ENCODE data around the gene NR6A1. TPM values are rescaled to one million over a fixed set of nuclear protein-coding genes. Genes with fewer than 3 reads are reported as not detected.

NR6A1 gene
- total and polyA plus RNA-seq, 10 donors, result 0.14 to 3.7 (median 1.9) TPM

GRCh38 chr9:124514874-124515273 is 256.2 kb downstream of the NR6A1 start:
- peaks cover 9 to 37% (median 23%) of the 10 kb centered on the region in 6 donors for H3K4me1 ChIP-seq
- no peak overlapping the region for H3K4me3 ChIP-seq
- DNase-seq, result no peak
- WGBS, 5 donors, result 87 to 93% (median 88%) methylated on average over 5 of the region's 5 CpGs
- intact Hi-C loops (cut with DNase I; ENCODE audit: low total_unique reads), result no loop called here
- TF ChIP-seq POLR2AphosphoS5 (IDR thresholded peaks at IDR 0.05) (no peak), POLR2A (IDR thresholded peaks at IDR 0.05) (no peak)
- TF ChIP-seq, protein P1, sequence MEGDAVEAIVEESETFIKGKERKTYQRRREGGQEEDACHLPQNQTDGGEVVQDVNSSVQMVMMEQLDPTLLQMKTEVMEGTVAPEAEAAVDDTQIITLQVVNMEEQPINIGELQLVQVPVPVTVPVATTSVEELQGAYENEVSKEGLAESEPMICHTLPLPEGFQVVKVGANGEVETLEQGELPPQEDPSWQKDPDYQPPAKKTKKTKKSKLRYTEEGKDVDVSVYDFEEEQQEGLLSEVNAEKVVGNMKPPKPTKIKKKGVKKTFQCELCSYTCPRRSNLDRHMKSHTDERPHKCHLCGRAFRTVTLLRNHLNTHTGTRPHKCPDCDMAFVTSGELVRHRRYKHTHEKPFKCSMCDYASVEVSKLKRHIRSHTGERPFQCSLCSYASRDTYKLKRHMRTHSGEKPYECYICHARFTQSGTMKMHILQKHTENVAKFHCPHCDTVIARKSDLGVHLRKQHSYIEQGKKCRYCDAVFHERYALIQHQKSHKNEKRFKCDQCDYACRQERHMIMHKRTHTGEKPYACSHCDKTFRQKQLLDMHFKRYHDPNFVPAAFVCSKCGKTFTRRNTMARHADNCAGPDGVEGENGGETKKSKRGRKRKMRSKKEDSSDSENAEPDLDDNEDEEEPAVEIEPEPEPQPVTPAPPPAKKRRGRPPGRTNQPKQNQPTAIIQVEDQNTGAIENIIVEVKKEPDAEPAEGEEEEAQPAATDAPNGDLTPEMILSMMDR (IDR thresholded peaks at IDR 0.05 in 8 of 11, conservative IDR thresholded peaks at IDR 0.05 in 3 of 11), result no peak
- no peaks in the 10 kb centered on the region for H3K9me3 ChIP-seq
- H3K36me3 ChIP-seq, result no peaks in the 10 kb centered on the region
- peaks cover 0 to 16% (median 0%) of the 10 kb centered on the region in 7 donors for H3K27me3 ChIP-seq (replicated peaks in 1 of 7)
- peak overlapping the region in 2 of 8 donors; percentile 54 to 80 for H3K27ac ChIP-seq

GRCh38 chr9:124514125-124514524 is 257.0 kb downstream of the NR6A1 start:
- Histone ChIP-seq H3K9me3 (no peaks in the 10 kb centered on the region), H3K36me3 (no peaks in the 10 kb centered on the region), H3K27ac (peak overlapping the region in 7 of 8 donors; percentile 15 to 80 (median 61)), H3K4me1 (peaks cover 9 to 37% (median 23%) of the 10 kb centered on the region in 6 donors), H3K4me3 (no peak overlapping the region), H3K27me3 (replicated peaks in 1 of 7) (peaks cover 0 to 16% (median 0%) of the 10 kb centered on the region in 7 donors)
- DNase-seq, result no peak
- intact Hi-C loops (cut with DNase I; ENCODE audit: low total_unique reads), result no loop called here
- TF ChIP-seq, protein P1 (IDR thresholded peaks at IDR 0.05 in 8 of 11, conservative IDR thresholded peaks at IDR 0.05 in 3 of 11), result no peak
- TF ChIP-seq POLR2A (IDR thresholded peaks at IDR 0.05), result no peak
- no peak for TF ChIP-seq POLR2AphosphoS5 (IDR thresholded peaks at IDR 0.05)
- WGBS, 5 donors, result 77 to 92% (median 81%) methylated on average over 3 to 4 of the region's 4 CpGs

- Histone ChIP-seq H3K27ac (peak overlapping the region in 6 of 8 donors; percentile 15 to 80 (median 68)), H3K4me3 (no peak overlapping the region), H3K4me1 (peaks cover 9 to 37% (median 23%) of the 10 kb centered on the region in 6 donors), H3K36me3 (no peaks in the 10 kb centered on the region), H3K27me3 (replicated peaks in 1 of 7) (peaks cover 0 to 16% (median 0%) of the 10 kb centered on the region in 7 donors), H3K9me3 (no peaks in the 10 kb centered on the region)
- DNase-seq, result no peak
- TF ChIP-seq POLR2A (IDR thresholded peaks at IDR 0.05) (no peak), POLR2AphosphoS5 (IDR thresholded peaks at IDR 0.05) (peak; percentile 65 to 82 (median 76))
- TF ChIP-seq, protein P1 (IDR thresholded peaks at IDR 0.05 in 8 of 11, conservative IDR thresholded peaks at IDR 0.05 in 3 of 11), result peak in 3 of 11 experiments; percentile 13 to 36 (median 23)
- 20 to 34% (median 30%) methylated on average over 5 of the region's 5 CpGs for WGBS, 5 donors
- intact Hi-C loops (cut with DNase I; ENCODE audit: low total_unique reads), result no loop called here
Measured at GRCh38 chr9:124513376-124513994, 257.6 kb downstream of the NR6A1 start.

DNA sequence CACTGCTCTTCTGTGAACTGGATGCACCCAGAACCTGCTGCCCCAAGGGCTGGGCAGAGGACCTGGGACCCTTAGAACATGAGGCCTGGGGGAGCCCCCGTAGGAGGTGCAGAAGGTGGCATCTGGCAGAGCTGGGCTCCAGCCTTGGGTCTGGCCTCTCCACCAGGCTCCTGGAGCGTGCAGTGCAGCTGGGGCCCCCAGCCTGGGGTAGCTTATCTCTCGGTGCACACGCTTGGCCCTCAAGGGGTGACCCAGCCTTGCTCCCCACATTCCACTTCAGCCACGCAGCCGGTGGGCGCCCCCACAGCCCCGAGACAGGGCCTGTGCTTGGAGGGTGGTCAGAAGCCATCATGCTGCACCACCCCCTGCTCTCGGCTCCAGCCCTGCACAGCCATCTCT is 258.3 kb downstream of the NR6A1 start:
- Histone ChIP-seq H3K27me3 (replicated peaks in 1 of 7) (peaks cover 0 to 17% (median 0%) of the 10 kb centered on the region in 7 donors), H3K4me3 (no peak overlapping the region), H3K27ac (peak overlapping the region in 6 of 8 donors; percentile 35 to 80 (median 68)), H3K9me3 (no peaks in the 10 kb centered on the region), H3K4me1 (peaks cover 9 to 44% (median 24%) of the 10 kb centered on the region in 6 donors), H3K36me3 (no peaks in the 10 kb centered on the region)
- DNase-seq, result no peak
- 45 to 78% (median 56%) methylated on average over 9 of the region's 9 CpGs for WGBS, 5 donors
- TF ChIP-seq POLR2AphosphoS5 (IDR thresholded peaks at IDR 0.05) (no peak), POLR2A (IDR thresholded peaks at IDR 0.05) (no peak)
- TF ChIP-seq, protein P1 (IDR thresholded peaks at IDR 0.05 in 8 of 11, conservative IDR thresholded peaks at IDR 0.05 in 3 of 11), result no peak
- intact Hi-C loops (cut with DNase I; ENCODE audit: low total_unique reads), result no loop called here
